HG03159 (cell line): ENCODE results near the gene ANKS1A.

ENCODE experiments used
- ATAC-seq: cut with Tn5 transposase; IDR thresholded peaks from one replicate; pipeline ENCODE4 v1.9.1; 2021; ENCODE audit warnings: mild to moderate bottlenecking, moderate library complexity; ENCODE audit not compliant: unreplicated experiment

The ANKS1A gene

DNA sequence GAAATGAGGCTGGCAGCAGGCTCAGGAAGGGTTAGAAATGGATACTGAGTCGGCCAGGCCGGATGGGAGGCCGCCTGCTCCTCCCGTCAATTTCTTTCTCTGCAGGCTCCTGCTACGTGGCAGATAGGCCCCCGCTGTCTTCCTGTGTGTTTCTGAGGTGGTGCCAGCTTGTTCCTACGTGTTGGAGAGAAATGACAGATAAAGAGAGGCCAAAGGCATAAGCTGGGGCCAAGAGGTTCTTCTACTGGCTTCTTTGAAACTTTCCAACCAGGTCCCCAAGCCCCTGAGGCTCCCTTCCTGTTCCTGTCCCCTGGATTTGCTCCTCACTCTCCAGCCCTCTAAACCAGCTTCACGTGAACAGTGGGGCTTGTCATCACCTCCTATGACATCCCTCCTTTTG is 175.2 kb downstream of the ANKS1A start:
- ATAC-seq, result no peak

DNA sequence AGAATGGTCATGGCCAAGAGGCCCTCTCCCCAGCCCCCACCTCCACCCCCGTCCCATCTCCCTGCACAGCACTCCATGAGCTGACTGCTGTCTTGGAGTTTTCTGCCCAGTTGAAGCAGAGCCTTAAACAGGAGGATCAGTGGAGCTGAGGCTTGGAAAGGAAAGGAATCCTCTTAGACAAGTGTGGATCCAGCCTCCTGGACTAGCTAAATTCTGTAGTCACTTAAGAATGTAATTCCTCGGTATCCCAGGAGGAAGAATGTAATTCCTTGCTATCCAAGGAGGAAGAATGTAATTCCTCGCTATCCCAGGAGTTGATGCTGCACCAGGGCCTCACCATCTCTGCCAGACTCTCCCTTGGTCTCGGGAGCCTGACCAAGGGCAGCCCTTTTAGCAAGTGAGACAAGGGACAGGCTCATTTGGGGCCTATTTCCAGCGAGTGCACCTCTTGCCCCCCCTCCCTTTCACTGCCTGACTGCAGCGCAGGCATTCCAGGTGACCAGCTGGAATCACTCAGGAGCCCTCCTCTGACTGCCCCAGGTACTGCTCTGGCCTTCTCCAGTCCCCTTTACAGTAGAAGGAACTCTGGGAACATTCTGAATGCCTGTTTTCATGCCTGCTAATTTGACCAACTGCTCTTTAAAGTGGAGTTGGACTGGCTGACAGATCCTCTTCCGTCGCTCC is 175.8 kb downstream of the ANKS1A start:
- ATAC-seq, result no peak

DNA sequence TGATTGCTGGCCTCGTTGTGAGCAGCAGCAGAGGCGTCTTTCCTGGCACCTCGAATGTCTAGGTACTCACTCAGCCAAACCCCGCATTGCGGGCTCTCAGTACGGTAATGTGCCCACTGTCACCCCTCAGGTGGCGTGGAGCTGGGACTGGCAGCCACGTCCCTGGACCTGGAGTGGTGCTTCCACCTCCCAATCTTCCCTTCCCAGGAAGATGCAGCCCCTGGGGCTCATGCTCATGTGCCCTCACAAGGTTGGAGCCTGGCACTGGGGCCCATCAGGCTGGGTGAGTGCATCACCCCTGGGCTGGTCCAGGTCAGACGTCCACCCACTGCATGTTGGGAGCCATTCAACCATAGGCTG is 176.4 kb downstream of the ANKS1A start:
- no peak for ATAC-seq

DNA sequence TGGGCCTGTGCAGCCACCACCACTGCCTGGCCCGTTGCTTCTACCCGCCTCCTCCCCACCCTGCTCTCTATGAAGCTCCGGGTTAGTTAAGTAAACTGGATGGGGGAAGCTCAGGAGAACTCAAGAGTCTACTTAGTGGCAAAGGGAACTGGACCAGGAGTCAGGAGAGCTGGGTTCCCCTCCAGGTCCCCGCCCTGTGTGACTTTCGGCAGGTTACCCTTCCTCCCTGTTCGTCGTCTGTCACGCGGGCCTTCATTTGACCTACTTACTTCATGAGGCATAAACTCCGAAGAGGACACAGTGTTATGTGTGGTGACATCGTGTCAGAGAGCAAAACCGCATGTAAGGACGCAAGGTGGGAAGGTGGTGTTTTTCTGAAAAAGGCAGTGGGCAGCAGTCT is 176.8 kb downstream of the ANKS1A start:
- ATAC-seq, result no peak

DNA sequence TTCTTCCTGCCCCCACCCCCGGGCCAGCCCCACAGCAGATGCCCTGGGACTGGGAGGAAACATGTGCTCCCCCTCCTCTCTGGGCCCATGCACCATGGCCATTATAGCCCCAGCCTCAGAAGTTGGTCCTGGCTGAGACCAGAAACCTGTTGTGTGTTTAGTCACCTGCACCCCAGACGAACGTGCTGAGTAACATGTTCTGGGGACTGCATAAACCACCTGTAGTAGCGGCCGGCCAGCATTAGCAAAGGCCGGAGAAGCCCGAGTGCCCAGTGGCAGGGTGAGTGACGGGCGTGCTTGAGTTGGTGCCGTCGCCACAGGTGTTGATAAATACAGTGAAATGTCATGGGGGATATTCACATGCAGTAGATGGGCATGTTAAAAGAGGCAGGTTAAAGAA is 178.2 kb downstream of the ANKS1A start:
- ATAC-seq, result no peak

DNA sequence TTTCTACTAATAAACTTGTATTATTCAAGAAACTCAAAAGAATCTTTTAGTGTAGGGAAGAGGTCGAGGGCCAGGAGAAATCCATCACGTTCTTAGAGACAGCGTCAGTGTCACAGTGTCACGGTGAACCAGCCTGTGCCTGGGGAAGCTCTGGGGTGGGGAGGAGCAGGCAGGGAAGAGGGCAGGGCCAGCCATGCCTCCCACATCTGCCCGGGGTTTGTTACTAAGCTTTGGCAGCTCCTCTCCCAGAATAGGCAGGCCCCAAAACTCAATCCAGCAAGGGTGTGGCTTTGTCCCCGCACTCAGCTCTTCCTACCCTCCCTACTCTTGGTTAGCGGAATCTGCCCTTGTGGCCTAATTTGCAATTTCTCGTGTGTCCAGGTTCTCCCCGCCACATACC is 179.2 kb downstream of the ANKS1A start:
- ATAC-seq, result no peak

DNA sequence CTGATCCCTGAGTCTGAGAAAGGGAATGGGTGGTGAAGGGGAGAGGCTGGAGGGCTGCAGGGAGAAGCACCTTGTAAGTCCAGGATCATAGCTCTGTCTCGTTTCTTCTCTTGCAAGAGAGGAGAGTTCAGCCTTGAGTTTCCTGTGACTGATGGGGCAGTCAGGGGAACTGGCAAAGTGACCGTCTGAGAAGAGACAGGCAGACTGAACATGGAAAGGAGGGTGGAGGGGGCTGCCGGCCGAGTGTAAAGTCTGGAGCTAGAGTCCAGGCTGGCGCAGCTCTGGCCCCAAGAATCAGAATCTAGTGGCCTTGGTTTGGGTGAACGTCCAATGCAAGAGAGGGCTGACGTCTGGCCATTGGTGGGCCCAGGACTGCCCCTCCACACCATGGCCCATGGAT is 179.6 kb downstream of the ANKS1A start:
- ATAC-seq, result no peak

GRCh38 chr6:35069262-35069661 is 180.2 kb downstream of the ANKS1A start:
- ATAC-seq, result no peak

DNA sequence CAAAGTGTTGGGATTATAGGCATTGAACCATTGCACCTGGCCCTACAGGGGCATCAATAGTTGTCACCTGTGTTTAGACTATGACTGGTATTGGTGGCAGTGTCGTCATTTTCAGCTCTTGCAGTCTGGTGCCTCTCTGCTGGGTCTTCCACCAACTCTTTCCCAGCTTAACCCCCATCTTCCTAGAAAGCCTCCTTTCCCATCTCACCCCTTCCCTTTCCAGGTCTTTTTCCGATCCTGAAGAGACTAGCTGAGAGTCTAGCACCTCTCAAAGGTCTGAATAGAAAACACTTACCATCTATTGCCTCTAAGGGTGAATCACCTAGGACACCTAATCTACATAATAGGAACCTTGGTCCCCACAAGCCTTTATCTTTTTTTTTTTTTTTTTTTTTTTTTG is 181.1 kb downstream of the ANKS1A start:
- no peak for ATAC-seq

DNA sequence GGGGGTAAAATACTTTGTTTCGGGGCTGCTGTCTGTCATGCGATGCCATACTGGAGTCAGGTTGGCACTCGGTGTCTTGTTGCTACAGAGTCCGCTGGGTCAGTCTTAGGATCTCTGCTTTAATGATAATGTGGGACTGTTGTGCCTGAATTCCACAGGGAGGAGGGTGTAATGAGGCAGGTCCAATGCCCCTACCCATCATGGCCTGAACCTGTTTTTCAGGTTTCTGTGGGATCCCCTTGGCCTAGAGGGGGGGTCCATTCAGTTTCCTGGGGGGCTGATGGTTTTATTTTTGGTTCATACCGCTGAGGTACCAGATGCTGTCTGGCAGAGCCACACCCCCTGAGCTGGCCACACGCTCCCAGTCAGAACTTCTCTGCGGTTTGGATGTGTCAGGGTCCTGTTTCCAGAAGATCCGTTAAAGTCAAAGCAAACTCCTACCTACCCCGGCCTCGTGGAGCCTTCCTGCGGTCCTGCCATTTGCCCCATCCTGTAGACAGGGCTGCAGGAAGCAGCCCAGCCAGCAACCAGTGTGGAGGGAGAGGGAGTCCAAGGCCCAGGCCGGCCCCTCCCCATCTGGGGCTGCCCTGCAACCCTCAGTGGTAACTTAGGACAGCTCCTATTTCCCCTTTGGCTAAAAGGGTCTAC is 182.4 kb downstream of the ANKS1A start:
- no peak for ATAC-seq

DNA sequence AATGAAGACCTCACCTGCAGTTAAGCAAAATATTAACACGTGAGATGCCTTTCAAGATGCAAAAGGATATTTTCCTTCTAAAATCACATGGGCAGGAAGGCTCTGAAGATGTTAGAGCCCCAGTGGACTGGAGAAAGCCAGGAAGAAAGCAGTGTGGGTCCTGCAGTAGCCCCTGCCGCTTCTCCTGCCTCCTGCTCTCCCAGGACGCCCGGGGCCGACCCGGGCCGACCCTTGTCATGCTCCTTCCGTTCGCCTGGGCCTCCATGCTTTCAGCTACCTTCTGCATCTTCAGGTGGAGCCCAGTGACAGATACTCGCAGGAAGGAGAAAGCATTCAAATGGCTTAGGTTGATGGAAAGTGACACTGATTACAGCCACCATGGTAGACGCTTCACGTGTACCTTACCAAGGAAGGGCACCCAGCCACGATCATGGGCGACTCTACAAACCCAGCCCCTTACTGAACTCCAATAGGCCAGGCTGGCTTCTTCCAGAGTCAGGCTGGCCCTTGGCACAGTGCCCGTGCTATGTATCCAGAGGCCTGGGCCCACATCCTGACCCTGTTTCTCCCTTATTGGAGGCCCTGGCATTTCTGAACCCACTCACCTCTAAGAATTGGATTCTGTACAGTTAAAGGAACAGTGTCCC is 183.1 kb downstream of the ANKS1A start:
- ATAC-seq, result no peak

DNA sequence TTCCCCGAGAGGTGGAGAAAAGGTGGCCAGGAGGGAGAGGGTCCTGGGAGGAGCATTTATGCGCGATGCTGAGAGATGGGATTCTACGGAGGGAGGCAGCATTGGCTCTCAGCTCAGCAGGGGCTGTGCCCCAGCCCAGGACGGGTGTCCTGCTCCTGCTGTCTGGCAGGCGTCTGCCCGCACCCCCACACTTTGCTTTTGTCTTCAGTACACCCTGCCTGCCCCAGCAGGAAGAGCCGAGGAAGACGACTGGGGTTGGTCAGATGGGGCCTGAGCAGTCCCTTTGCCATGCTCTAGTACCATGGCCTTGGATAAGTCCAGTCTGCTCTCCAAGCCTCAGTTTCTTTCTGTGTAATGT is 183.6 kb downstream of the ANKS1A start:
- ATAC-seq, result no peak

DNA sequence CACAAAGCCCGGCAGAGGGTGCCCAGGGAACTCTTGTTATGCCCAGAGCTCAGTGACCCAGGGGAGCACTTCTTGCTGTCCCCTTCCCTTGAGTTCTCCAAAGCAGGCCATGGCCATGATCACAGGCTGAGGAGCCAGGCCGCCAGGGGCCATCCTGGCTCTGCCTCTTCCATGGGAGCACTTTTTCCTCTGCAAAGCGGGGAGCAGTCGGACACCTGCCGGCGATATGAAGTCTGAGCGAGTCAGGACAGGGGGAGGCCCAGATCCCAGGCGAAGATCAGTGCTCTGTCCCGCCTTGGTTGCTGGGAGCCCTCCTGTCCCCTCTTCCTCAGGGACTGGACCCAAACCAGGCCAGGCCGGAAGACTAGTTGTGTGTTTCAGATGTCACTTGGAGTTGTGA is 184.2 kb downstream of the ANKS1A start:
- no peak for ATAC-seq

- ATAC-seq, result no peak
Observed at GRCh38 chr6:35073766-35074471, 184.9 kb downstream of the ANKS1A start.

GRCh38 chr6:35076997-35077712 is 188.1 kb downstream of the ANKS1A start:
- no peak for ATAC-seq

GRCh38 chr6:35077713-35078105 is 188.7 kb downstream of the ANKS1A start:
- ATAC-seq, result no peak

GRCh38 chr6:35078226-35078850 is 189.3 kb downstream of the ANKS1A start:
- ATAC-seq, result no peak

- ATAC-seq, result no peak
Observed at GRCh38 chr6:35078896-35079295, 189.8 kb downstream of the ANKS1A start.

DNA sequence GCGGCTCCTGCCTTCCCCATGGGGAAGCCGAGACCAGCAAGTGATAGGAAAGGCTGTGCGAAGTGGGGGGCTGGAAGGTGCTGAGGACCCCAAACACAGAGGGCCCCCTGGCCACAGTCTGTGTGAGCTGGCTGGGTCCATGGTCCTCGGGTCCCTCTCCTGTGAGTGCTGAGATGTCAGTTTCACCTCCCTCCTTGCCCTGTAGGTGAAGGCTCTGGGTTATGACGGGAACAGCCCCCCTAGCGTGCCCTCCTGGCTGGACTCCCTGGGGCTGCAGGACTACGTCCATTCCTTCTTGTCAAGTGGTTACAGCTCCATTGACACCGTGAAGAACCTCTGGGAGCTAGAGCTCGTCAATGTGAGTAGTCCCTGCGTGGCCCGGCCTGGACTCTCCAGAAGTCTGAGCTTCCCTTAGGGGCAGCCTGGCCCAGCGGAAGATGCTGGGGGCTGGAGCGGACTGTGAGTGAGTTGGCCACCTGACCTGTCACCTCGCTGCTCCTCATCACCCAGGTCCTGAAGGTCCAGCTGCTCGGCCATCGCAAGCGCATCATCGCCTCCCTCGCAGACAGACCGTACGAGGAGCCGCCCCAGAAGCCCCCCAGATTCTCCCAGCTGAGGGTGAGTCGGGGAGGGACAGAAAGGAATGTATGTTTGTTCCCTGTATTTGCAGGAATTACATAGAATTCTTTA is 190.4 kb downstream of the ANKS1A start:
- no peak for ATAC-seq

- no peak for ATAC-seq
Observed at GRCh38 chr6:35080016-35080680, 191.1 kb downstream of the ANKS1A start.
